G401 (cell line): ENCODE data around the gene EDRF1. TPM values are rescaled to one million over a fixed set of nuclear protein-coding genes. Genes with fewer than 3 reads are reported as not detected.
A peak's percentile ranks its signal among the peaks of the same experiment; 100 is the strongest.

ENCODE experiments used
- DNase-seq: peaks from one replicate; pipeline ENCODE4 v3.0.0-alpha.2; 2015; ENCODE audit warnings: low spot score
- in situ Hi-C: cut with HindIII; loops from 2 replicates; pipeline ENCODE4 v1.10.0; 2016; ENCODE audit warnings: low sequenced_read_pairs, mixed read lengths
- total RNA-seq: library from RNA; depleted of rRNA; stranded (reverse); fragments of >200 nt; shearing (Covaris generic); gene quantifications from 2 replicates; pipeline ENCODE4 v1.2.3, GENCODE V29; 2014

EDRF1 gene
- total RNA-seq, 1 experiment from 2014 or later = 31.1 TPM

DNA sequence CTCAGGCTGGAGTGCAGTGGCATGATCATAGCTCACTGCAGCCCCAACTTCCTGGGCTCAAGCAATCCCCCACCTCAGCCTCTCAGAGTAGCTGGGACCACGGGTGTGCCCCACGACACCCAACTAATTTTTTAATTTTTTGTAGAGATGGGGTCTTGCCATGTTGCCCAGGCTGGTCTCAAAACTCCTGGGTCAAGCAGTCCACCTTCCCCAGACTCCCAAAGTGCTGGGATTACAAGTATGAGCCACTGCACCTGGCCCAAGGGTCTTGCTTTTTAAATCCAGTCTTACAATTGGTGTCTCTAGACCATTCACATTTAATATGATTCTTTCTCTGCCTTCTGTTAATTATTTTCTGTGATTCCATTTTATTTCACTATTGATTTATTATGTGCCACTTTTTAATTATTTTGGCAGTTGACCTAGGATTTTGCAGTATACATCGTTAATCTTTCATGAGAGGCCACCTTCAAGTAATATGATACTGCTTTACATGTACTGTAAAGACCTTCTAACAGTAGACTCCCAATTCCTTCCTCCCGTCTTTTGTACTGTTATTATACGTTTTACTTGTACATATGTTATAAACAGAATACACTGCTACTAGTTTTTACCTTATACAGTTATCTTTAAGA lies 37.5 kb downstream of the EDRF1 start:
- in situ Hi-C loops = no loop called here
- no peak for DNase-seq

DNA sequence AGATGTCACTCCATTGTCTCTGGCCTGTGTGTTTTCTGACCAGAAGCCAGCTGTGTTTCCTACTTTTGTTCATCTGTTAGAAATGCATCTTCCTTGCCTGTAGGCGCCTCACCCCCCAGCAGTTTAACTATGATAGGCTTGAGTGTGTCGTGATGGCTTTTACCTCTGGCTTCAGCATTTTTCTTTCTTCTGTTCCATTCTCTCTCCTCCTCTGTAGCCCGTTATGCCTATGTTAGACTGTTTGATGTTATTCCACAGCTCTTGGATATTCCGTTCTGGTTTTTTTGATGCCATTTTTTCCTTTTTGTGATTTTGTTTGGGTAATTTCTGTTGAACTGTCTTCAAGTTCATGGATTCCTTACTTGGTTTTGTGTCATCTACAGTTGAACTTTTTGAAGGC lies 38.2 kb downstream of the EDRF1 start:
- in situ Hi-C loops = no loop called here

GRCh38 chr10:125761961-125762360 lies 42.5 kb downstream of the EDRF1 start:
- in situ Hi-C loops = no loop called here

More for the DNA sequence above, 38.2 kb downstream of the EDRF1 start:
- no peak for DNase-seq

GRCh38 chr10:125762692-125763648 lies 43.5 kb downstream of the EDRF1 start:
- DNase-seq = no peak
- in situ Hi-C loops = no loop called here

More at GRCh38 chr10:125761961-125762360, 42.5 kb downstream of the EDRF1 start:
- DNase-seq = no peak

DNA sequence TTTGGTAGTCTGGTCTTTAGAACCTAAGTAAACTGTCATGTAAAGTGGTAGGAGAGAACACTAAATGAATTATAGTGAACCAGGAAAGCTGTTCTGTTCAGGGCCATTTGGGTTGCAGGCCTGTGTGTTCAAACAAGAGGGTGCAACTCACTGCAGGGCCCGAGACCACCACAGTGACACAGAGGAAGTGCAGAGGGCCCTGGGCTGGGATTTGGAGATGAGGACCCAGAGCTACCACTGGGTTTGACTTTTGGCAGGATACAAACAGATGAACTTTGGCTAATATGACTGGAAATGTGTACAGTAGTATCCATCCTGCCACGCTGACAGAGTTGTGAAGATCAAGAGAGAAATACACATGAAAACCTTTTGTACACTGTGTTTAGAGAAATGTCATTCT lies 46.3 kb downstream of the EDRF1 start:
- in situ Hi-C loops = no loop called here
- no peak for DNase-seq

DNA sequence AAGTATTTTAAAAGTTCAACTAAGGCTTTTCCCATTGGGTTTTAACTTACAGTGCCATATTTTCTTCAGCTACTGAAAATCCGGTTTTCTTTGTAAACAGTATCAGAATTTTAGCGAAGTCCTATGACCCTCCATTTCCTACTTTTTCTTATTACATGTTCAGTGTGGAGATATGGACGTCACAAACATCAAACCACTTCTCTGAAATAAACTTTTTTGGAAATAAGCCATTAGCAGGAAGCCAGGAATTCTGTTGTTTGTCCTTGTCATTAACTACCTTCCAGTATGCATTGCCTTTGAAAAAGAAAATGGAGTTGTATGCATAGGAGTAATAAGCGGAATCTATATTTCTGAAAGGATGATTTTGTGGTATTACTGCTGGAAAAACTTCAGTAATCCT lies 47.0 kb downstream of the EDRF1 start:
- no peak for DNase-seq
- in situ Hi-C loops = no loop called here

GRCh38 chr10:125768219-125768855 lies 48.8 kb downstream of the EDRF1 start:
- in situ Hi-C loops = no loop called here
- peak; percentile 58 for DNase-seq

- DNase-seq = no peak
- in situ Hi-C loops = no loop called here
Measured at GRCh38 chr10:125769175-125769574, 49.7 kb downstream of the EDRF1 start.

GRCh38 chr10:125770844-125771243 lies 51.3 kb downstream of the EDRF1 start:
- in situ Hi-C loops = no loop called here
- DNase-seq = no peak

GRCh38 chr10:125772112-125772863 lies 52.8 kb downstream of the EDRF1 start:
- in situ Hi-C loops = no loop called here
- DNase-seq = no peak

DNA sequence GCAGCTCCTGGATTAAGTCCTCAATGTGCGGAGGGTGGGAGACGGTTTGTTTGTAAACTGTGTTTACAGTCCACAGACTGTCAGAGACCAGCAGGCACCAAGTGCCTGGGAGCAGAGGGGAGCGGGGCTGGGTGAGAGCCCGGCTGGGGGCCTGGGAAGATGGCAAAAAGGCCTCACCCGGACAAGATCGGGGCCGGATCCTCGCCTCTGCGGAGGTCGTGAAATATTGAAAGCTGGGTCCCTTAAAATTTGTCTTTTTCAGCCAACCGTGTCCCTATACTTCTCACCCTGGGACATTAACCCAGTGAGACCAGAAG lies 53.3 kb downstream of the EDRF1 start:
- DNase-seq = no peak
- in situ Hi-C loops = no loop called here

DNA sequence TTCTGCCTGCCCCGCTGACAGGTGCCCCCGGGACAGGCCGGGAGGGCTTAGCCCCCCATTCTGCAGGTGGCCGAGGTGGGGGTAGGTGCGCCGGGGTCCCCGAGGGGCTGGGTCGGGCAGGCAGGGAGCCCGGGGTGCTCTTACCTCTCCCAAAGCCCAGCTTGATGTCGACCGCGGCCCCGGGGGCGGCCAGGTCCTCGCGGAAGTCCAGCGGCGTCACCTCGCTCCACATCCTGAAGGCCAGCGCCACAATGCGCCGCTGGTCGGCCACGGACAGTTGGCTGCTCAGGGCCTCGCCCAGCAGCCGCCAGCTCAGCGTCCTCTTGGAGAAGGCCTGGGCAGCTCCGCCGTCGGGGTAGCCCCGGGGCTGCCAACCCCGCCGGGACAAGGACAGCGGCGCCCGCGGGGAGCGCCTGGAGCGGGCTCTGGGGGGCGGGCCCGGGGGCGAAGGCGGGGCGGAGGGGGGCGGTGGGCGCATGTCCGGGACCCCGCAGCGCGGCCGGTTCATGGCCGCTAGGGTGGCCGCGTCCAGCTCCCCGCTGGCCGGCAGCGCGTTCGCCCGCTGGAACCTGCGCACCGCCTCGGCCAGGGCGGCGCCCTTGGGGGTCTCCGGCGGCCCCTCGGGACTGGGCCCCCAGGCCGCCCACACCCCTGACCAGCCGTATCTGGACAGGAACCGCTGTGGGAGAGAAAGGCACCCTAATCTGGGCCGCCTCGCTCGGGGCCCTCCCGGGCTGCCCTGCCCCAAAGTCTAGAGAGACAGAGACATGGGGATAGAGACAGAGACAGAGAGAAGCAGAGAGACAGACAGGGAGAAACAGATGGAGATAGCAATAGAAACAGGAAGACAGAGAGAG lies 54.4 kb downstream of the EDRF1 start:
- in situ Hi-C loops = no loop called here
- DNase-seq = no peak

- no peak for DNase-seq
- in situ Hi-C loops = no loop called here
Measured at GRCh38 chr10:125774581-125775191, 55.2 kb downstream of the EDRF1 start.

DNA sequence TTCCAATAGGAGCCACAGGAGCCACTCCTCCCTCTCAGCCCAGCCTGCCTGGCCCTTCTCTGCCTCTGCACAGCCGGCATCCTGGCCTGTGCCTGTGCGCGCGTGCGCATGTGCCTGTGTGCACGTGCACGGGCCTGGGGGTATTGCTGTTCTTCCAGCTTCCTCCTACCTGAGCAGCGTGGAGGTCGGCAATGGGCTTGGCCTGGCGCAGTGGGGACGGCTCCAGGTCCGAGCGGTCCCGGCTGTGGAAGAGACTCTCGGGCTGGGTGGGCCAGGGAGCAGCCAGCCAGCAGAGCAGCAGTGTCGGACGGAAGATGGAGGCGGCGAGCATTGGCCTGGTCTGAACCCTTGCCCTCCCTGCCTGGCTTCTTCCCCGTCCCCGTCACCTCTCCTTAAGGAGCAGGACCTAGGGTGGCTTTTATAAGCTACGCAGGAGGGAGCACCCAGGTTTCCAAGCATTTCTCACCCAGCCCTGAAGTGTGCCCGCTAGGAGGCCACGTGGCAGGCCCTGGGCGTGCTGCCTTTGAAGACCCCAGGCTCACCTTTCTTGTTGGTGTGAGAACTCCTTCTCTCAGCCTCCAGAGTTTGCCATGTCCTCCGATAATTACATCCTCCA lies 56.1 kb downstream of the EDRF1 start, which contains the start of gene MMP21:
Gene MMP21, minus strand, starts transcription at position 331 of the 616 bp plus-strand sequence. Its CDS starts 0 bp downstream, at position 331.
- in situ Hi-C loops = no loop called here
- DNase-seq = no peak

DNA sequence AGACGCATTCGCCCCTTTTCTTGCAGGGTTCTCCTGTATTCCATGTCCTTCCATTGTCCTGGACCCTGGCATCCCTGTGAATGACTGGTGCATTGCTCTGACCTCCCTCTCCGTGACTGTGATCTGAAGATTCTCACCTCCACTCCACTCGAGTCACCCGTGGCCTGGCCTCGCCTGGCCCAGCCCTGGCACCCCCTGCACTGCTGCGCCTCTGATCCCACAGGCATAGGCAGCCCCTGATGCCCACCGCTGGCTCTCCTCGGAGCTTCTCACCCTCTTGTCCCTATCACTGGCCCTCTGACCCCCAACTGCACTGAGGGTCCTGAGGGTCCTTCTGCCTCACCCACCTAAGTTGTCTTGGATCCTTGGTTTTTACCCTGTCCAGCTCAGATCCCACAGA lies 58.3 kb downstream of the EDRF1 start:
- in situ Hi-C loops = no loop called here
- no peak for DNase-seq

DNA sequence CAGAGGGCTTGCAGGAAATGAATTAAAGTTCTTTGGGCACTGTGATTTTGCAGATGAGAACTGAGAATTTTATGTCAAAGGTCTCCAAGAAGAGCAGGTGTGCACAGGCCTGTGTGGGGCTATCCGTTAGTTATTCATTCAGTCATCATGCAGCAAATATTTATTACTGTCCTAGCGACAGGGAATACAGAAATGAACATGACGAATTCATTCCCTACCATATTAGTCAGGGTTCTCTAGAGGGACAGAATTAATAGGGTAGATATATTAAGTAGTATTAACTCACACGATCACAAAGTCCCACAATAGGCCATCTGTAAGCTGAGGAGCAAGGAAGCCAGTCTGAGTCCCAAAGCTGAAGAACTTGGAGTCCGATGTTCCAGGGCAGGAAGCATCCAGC lies 59.0 kb downstream of the EDRF1 start:
- no peak for DNase-seq
- in situ Hi-C loops = no loop called here

DNA sequence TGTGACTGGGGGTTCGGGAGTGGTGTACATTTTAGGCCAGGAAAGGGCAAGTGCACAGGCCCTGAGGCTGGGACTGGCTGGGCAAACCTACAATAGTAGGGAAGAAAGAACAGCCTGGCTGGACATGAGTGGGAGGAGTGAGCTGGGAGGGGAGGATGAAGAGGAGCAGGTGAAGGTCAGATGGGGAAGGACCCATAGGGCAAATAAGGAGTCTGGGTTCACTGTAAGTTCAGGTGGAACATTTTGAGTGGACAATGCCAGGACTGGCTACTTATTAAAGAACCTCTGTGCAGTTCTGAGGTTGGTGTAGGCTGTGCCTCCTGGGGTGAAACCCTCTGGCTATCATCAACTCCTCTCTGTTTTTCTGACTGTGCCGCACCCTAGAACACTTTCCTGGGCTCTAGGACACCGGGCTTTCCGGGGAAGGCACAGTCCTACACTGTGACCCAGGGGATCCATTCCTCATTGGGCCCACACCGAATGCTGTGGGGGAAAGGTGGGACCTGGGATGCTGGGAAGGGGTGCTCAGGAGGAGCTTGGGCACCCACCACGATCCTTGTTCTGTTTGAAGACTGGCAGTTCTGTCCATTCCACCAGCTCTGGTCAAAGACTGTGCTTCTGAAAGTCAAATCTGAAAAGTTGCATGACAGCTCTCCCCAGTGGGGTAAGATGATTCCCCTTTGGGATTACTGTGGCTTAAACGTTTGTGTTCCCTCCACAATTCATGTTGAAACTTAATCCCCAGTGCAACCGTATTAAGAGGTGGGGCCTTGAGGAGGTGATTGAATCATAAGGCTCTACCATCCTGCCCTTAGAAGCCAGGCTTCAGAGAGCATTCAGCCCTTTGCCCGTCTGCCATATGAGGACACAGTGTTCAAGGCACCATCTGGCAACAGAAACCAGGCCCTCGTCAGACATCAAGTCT lies 60.2 kb downstream of the EDRF1 start:
- DNase-seq = no peak

More for the DNA sequence above, 60.2 kb downstream of the EDRF1 start:
- in situ Hi-C loops = no loop called here
